CD1c-positive myeloid dendritic cell (primary cell): ENCODE results near the gene SELE.

Source experiments
- DNase-seq: peaks from one replicate; pipeline ENCODE4 v3.0.0-alpha.2; 2016; ENCODE audit errors: extremely low spot score

SELE gene, protein sequence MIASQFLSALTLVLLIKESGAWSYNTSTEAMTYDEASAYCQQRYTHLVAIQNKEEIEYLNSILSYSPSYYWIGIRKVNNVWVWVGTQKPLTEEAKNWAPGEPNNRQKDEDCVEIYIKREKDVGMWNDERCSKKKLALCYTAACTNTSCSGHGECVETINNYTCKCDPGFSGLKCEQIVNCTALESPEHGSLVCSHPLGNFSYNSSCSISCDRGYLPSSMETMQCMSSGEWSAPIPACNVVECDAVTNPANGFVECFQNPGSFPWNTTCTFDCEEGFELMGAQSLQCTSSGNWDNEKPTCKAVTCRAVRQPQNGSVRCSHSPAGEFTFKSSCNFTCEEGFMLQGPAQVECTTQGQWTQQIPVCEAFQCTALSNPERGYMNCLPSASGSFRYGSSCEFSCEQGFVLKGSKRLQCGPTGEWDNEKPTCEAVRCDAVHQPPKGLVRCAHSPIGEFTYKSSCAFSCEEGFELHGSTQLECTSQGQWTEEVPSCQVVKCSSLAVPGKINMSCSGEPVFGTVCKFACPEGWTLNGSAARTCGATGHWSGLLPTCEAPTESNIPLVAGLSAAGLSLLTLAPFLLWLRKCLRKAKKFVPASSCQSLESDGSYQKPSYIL

DNA sequence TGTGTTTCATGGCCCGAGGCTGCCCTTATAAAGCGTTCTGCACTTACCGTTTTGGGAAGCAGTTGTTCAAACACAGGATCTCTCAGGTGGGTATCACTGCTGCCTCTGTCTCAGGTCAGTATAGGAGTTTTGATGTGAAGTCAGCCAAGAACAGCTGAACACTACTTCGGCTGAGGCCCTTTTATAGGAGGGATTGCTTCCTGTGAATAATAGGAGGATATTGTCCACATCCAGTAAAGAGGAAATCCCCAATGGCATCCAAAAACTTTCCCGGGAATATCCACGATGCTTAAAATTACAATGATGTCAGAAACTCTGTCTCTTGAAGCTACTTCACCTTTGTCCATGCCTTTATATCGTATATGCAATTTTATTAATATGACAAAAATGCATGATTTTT is at the start of gene SELE:
Gene SELE, minus strand, starts transcription at position 156 of the 400 bp plus-strand sequence. CDS start 467 bp downstream, outside the sequence.
- no peak for DNase-seq

GRCh38 chr1:169782596-169782995 is 48.7 kb upstream of the SELE start:
- no peak for DNase-seq

- DNase-seq, result no peak
Measured at GRCh38 chr1:169779970-169780369, 46.1 kb upstream of the SELE start.

- DNase-seq, result no peak
Measured at GRCh38 chr1:169779150-169779549, 45.3 kb upstream of the SELE start.

DNA sequence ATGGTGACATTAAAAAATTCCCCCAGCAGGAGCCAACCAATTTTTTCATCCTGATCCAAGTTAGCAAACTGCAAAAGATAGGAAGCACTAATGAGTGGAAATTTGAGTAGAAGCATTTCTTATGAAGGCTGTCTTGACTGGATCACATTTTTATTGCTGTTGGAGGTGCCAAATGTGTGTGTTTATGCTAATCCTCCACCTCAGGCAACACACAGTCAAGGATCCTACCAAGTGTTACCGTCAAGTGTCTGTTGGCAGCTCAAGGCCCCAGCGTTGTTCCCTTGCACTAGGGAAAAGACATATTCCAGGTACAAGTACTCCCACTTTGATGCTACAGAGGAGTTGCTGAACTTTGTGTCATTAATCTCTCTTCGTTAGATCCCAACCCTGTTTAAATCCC is 42.6 kb upstream of the SELE start:
- no peak for DNase-seq

DNA sequence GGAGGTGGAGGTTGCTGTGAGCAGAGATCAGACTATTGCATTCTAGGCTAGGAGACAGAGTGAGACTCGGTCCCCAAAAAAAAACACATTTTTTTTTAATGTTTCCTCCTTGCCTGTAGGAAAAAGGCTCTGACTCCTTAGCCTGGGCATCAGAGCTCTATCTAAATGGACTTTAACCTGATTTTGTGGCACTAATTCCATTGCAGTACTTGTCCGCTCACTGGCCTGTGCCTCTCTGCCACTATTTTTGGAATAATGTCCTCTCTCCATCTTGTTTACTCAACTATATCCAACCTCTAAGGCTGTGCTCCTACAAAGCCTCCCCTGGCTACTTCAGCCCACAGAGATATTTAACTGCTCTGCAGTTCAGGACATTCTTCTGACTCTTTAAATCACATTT is 34.3 kb upstream of the SELE start:
- no peak for DNase-seq

GRCh38 chr1:169765580-169766331 is 31.9 kb upstream of the SELE start:
- DNase-seq, result no peak

- DNase-seq, result no peak
Measured at GRCh38 chr1:169764919-169765318, 31.0 kb upstream of the SELE start.

DNA sequence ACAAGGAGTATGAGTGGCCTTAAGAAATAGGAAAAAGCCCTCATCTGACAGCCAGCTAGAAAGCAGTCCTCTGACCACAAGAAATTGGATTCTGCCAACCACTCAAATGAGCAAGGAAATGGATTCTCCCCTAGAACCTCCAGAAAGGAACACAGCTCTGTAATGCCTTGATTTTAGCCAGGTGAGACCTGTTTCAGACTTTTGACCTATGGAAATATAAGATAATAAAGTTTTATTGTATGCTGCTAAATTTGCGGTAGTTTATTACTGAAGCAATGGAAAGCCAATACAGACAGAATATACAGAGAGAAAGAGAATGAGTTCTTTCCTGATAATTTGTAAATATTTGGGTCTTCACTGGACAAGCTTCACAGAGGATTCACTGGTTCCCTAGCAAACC is 28.8 kb upstream of the SELE start:
- DNase-seq, result no peak

GRCh38 chr1:169759038-169759437 is 25.2 kb upstream of the SELE start:
- DNase-seq, result no peak

- DNase-seq, result no peak
Measured at GRCh38 chr1:169753549-169753948, 19.7 kb upstream of the SELE start.

DNA sequence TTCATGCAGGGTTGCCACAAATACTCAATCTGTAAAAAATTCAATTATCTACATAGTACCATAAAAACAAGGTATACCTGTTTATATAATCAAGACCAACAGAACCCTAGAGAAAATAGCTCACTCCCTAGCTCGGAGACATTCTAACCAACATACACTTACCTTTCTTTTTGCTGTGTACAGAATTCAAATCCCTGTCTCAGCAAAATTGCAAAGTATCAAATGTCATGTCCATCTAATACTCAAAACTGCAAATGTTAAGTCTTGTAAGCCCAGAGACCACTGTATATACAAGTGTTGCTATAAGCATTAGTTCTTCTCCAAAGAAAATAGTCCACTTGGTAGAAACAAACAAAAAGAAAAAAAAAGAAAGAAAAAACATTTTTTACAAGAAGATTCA is 16.2 kb upstream of the SELE start:
- no peak for DNase-seq

- no peak for DNase-seq
Measured at GRCh38 chr1:169746550-169746949, 12.7 kb upstream of the SELE start.

- DNase-seq, result no peak
Measured at GRCh38 chr1:169745015-169745861, 11.4 kb upstream of the SELE start.

DNA sequence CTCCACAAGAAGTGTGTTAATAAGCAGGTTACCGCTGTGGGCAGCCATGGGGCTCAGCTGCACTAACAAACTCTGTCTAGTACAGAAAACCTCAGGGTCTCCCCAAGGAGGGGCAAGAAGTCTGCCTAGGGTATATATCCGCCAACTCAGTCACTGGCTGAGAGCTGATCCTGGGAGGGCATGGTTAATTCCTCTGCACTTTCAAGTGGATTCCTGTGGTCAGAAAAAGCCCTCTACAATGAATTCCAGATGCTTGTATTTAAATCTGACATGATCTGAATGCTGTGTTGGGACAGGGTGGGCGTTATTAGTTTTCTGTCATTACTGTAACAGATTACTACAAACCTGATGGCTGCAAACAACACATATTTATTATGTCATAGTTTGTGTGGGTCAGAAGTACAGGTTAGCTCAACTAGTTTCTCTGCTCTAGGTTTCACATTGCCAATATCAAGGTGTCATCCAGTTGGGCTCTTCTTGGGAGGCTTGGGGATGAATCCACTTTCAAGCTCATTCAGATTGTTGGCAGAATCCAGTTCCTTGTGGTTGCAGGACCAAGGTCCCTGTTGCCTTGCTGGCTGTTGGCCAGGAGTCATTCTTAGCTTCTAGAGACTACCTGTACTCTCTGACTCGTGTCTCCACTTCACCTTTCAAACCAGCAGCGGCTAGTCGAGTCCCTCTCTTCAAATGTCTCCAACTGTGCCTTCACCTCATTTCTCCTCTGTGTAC is 8.0 kb upstream of the SELE start:
- no peak for DNase-seq

- no peak for DNase-seq
Measured at GRCh38 chr1:169739980-169740379, 6.1 kb upstream of the SELE start.

DNA sequence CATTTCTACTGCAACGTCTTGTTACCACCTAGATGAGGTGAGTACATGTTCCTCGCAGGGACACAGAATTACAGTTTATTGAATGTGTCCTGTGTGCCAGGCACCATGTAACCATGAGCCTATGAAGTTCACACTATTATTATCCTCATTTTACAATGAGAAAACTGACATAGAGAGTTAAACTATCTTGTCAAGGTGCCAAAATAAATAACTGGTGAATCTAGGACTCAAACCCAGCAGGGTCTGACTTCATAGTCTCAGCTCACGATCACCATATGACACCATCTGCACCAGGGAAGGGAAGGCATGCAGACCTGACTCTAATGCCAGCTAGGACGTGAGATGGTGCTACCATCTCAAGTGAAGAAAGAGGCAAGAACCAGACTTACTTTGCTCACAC is 2.4 kb downstream of the SELE start:
- no peak for DNase-seq

DNA sequence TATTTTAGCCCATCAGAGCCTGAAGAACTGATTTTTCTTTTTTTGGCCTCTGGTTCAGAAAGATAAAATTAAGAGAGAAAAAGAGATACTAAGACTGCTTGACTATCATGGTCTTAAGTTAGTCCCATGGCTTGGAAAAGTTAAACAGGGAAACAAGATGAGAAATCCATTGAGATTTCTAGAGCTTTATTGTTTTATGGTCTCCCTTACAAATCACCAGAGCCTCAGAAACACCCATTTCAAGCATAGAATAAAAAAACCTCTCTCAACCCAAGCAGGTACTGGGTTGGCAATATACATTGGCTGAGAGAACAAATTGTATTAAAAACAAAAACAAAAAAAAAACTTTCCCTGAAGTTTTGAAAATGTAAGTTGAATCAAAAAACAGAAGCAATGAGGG is 3.9 kb downstream of the SELE start:
- DNase-seq, result no peak

GRCh38 chr1:169727307-169727706 is 6.6 kb downstream of the SELE start:
- no peak for DNase-seq

DNA sequence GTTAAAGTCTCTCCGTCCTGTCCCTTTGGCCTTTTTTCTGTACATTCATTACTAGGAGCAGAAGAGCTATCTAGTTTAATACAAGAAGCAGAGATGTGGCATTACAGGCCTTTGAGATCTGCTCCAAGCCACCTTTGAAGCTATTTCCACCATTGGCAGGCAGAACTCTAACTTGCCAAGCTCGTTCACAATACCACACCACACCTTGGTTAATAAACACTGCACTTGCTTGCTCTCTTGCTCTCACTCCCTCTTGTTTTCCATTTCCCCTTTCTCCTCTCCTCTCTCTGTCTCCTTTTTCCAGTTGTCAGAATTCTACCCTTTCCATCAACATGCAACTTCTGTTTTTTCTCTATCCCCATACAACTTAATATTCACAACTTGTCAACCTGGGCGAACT is 7.0 kb downstream of the SELE start:
- no peak for DNase-seq

GRCh38 chr1:169725930-169726329 is 7.9 kb downstream of the SELE start:
- no peak for DNase-seq
